ENCODE results near the gene PTAR1. TPM values are rescaled to one million over a fixed set of nuclear protein-coding genes. Genes with fewer than 3 reads are reported as not detected.

PTAR1 gene
- total RNA-seq, 1 experiment from 2014 or later, result 43.5 TPM

DNA sequence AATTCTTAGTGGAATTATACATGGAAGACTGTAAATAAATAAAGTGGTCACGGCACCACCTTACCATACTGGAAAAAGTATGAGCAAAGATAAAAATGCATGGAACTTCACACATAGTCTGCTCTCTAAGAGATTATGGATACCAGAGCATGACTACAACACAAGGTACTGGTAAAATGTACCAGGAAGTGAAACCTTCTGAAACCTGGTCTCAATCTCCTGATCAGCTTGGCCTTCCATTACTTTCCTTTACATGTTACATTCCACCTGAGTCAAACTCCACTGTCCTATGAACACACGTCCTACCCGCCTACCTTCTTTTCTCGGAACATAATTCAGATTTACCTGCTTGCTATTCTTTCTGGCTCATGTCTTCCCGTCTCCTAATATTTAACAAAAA is 15.9 kb downstream of the PTAR1 start:
- H3K4me1 Mint-ChIP-seq (ENCODE audit: insufficient read depth, unreplicated experiment), result peaks cover 18% of the 10 kb centered on the region
- no TSS peak for BruUV-seq (replicated peaks)
- H3K4me3 Mint-ChIP-seq (ENCODE audit: unreplicated experiment), result no peak overlapping the region
- POLR2A ChIA-PET, result interaction anchor here (3.5 kb wide), 1 partner anchor 15 kb away, joined by 16 read pairs; no protein-coding TSS in a partner anchor
- peaks cover 37% of the 10 kb centered on the region for H3K36me3 Mint-ChIP-seq (ENCODE audit: insufficient read depth, unreplicated experiment)
- H3K27ac Mint-ChIP-seq (ENCODE audit: low read depth, unreplicated experiment), result peak overlapping the region; percentile 16
- TF ChIP-seq, protein P1, sequence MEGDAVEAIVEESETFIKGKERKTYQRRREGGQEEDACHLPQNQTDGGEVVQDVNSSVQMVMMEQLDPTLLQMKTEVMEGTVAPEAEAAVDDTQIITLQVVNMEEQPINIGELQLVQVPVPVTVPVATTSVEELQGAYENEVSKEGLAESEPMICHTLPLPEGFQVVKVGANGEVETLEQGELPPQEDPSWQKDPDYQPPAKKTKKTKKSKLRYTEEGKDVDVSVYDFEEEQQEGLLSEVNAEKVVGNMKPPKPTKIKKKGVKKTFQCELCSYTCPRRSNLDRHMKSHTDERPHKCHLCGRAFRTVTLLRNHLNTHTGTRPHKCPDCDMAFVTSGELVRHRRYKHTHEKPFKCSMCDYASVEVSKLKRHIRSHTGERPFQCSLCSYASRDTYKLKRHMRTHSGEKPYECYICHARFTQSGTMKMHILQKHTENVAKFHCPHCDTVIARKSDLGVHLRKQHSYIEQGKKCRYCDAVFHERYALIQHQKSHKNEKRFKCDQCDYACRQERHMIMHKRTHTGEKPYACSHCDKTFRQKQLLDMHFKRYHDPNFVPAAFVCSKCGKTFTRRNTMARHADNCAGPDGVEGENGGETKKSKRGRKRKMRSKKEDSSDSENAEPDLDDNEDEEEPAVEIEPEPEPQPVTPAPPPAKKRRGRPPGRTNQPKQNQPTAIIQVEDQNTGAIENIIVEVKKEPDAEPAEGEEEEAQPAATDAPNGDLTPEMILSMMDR (IDR thresholded peaks at IDR 0.05; ENCODE audit: unreplicated experiment), result no peak
- no peaks in the 10 kb centered on the region for H3K27me3 Mint-ChIP-seq (ENCODE audit: insufficient read depth, unreplicated experiment)
- DNase-seq (ENCODE audit: unreplicated experiment), result no peak
- CTCF ChIA-PET, result interaction anchor here (0.6 to 1.4 kb wide), 2 partner anchors 71 to 690 kb away, joined by 3 to 4 read pairs; partner anchors contain the start of gene APBA1
- intact Hi-C loops (cut with micrococcal nuclease), result loop anchor here (10.0 kb wide), 1 partner anchor 61 kb away; no protein-coding TSS in a partner anchor
- no peaks in the 10 kb centered on the region for H3K9me3 Mint-ChIP-seq (ENCODE audit: unreplicated experiment)

DNA sequence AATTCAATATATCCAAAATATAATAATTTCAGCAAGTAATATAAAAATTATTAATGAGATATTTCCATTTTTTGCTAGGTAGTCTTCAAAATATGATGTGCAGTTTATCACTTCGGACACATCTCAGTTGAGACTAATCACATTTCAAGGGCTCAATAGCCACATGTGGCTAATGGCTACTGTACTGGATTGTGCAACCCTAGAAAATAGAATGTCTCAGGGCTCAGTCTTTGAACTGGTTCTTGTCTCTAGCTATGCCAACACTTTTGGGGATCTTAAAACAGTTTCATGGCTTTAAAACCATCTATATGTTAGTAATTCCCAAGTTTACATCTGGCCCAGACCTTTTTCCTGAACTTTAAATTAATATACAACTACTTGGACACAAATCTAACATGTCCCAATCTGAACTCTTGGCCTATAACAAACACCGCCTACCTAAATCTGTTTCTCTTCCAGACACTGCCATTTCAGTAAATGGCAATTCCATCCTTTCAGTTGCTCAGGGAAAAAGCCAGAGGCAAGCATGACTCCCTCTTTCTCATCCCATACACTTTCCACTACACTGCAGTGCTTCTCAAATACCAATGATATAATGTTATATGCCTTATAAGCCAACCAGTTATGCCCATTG is 18.8 kb downstream of the PTAR1 start:
- Mint-ChIP-seq H3K36me3 (ENCODE audit: insufficient read depth, unreplicated experiment) (peaks cover 43% of the 10 kb centered on the region), H3K27ac (ENCODE audit: low read depth, unreplicated experiment) (no peak overlapping the region), H3K4me1 (ENCODE audit: insufficient read depth, unreplicated experiment) (peaks cover 12% of the 10 kb centered on the region), H3K4me3 (ENCODE audit: unreplicated experiment) (no peak overlapping the region), H3K27me3 (ENCODE audit: insufficient read depth, unreplicated experiment) (no peaks in the 10 kb centered on the region), H3K9me3 (ENCODE audit: unreplicated experiment) (no peaks in the 10 kb centered on the region)
- ChIA-PET CTCF (interaction anchor here (0.6 kb wide), 1 partner anchor 459 kb away, joined by 3 read pairs; no protein-coding TSS in a partner anchor), POLR2A (interaction anchor here (1.9 kb wide), 1 partner anchor 18 kb away, joined by 7 read pairs; no protein-coding TSS in a partner anchor)
- TF ChIP-seq, protein P1 (IDR thresholded peaks at IDR 0.05; ENCODE audit: unreplicated experiment), result no peak
- no TSS peak for BruUV-seq (replicated peaks)
- DNase-seq (ENCODE audit: unreplicated experiment), result no peak
- intact Hi-C loops (cut with micrococcal nuclease), result loop anchor here (10.0 kb wide), 1 partner anchor 64 kb away; no protein-coding TSS in a partner anchor

DNA sequence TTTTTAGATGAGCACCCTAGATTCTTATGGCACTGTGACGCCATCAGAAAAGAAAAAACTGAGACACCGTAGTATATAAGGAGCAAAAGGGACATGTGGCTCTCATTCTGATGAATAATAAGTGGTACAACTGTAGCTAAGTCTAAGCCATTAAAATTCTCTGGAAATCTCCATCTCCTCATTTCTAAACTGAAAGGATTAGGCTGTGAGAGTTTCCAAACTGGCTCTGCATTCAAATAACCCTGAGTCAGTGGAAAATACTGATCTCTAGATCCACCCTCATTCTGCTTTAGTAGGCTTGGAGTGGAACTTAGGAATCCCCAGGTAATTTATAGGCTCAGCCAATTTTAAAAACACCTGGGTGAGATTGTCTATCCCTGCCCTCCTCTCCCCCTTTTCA is 28.5 kb downstream of the PTAR1 start:
- no peak for DNase-seq (ENCODE audit: unreplicated experiment)
- CTCF ChIA-PET, result interaction anchor here (0.8 kb wide), 1 partner anchor 58 kb away, joined by 4 read pairs; no protein-coding TSS in a partner anchor
- Mint-ChIP-seq H3K4me1 (ENCODE audit: insufficient read depth, unreplicated experiment) (no peaks in the 10 kb centered on the region), H3K9me3 (ENCODE audit: unreplicated experiment) (no peaks in the 10 kb centered on the region), H3K36me3 (ENCODE audit: insufficient read depth, unreplicated experiment) (peaks cover 71% of the 10 kb centered on the region), H3K27me3 (ENCODE audit: insufficient read depth, unreplicated experiment) (no peaks in the 10 kb centered on the region), H3K4me3 (ENCODE audit: unreplicated experiment) (no peak overlapping the region), H3K27ac (ENCODE audit: low read depth, unreplicated experiment) (no peak overlapping the region)
- no TSS peak for BruUV-seq (replicated peaks)
- TF ChIP-seq, protein P1 (IDR thresholded peaks at IDR 0.05; ENCODE audit: unreplicated experiment), result no peak
- intact Hi-C loops (cut with micrococcal nuclease), result no loop called here
- POLR2A ChIA-PET, result no interaction called here

DNA sequence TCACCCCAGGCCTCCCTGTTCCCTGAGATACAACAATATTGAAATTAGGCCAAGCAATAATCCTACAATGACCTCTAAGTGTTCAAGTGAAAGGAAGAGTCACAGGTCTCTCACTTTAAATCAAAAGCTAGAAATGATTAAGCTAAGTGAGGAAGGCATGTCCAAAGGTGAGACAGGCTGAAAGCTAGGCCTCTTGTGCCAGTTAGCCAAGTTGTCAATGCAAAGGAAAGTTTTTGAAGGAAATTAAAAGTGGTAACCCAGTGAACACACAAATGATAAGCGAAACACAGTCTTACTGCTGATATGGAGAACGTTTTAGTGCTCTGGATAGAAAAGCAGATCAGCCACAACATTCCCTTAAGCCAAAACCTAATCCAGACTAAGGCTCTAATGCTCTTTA is 39.8 kb downstream of the PTAR1 start:
- DNase-seq (ENCODE audit: unreplicated experiment), result no peak
- Mint-ChIP-seq H3K36me3 (ENCODE audit: insufficient read depth, unreplicated experiment) (peaks cover 45% of the 10 kb centered on the region), H3K4me3 (ENCODE audit: unreplicated experiment) (no peak overlapping the region), H3K9me3 (ENCODE audit: unreplicated experiment) (no peaks in the 10 kb centered on the region), H3K27ac (ENCODE audit: low read depth, unreplicated experiment) (no peak overlapping the region), H3K27me3 (ENCODE audit: insufficient read depth, unreplicated experiment) (no peaks in the 10 kb centered on the region), H3K4me1 (ENCODE audit: insufficient read depth, unreplicated experiment) (peaks cover 4% of the 10 kb centered on the region)
- no TSS peak for BruUV-seq (replicated peaks)
- ChIA-PET CTCF (interaction anchor here (0.9 kb wide), 1 partner anchor 200 kb away, joined by 3 read pairs; no protein-coding TSS in a partner anchor), POLR2A (no interaction called here)
- intact Hi-C loops (cut with micrococcal nuclease), result no loop called here
- TF ChIP-seq, protein P1 (IDR thresholded peaks at IDR 0.05; ENCODE audit: unreplicated experiment), result no peak

All from MCF 10A (cell line).